T1000 (cell line): ENCODE results near the gene CFAP299.
"Not testable (repeated sequence)": the region's sequence is repeated elsewhere in the genome, so short reads cannot be mapped to it uniquely, and the experiment has no call there.

Source experiments
- DNase-seq: peaks from one replicate; lab custom pipeline; 2025; ENCODE audit warnings: mixed read lengths; lab: John Stamatoyannopoulos, UW

Gene CFAP299

GRCh38 chr4:80610199-80610598 lies 274.7 kb downstream of the CFAP299 start:
- DNase-seq = no peak

DNA sequence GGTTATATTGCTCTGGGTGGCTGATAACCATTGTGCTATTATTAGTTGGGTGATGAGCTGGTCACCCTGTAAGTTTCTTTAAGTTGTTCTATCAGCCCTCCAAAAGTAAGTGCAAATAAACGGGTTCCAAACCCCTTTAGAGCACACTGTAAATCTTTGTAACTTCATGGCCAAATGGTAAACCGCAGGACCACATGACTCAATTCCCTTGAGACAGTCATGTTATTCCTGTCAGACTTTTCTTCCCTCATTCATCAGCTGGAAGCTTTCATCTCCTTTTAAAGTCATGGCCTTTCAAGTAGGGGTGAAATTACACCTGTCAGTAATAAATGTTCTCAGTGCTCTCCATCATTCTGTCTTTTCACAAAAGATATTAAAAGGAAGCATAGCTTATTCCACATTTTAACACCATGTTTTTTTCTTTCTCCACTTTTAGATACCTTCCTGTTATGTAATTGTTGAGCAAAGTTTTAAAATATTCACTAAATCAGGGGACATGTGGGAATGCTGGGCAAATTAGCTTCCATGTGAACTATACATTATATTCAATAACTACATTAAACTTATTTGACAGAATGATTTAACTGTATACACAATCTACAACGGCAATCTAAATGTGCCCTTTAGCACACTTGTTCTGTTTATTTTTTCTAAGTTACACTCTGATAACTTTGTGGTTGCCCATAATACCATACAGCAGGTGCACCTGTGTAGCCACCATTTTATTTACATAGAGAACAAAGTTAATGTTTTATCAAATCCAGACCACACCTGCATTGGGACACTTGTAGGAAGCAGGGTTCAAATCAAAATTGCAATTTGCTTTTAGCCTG lies 275.5 kb downstream of the CFAP299 start:
- no peak for DNase-seq

DNA sequence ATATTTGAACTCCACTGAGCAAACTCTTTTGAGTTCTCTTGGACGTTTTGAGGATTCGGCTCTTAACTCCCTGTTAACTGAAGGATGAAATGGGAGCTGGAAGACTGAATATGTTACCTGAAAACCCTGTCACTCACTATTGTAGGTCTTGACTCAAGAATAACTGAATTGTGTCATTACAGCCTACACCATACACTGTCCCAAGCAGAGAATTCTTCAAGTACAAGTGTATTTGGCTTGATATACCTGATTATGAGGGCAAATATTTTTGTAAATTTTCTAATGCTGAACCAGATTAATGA lies 276.1 kb downstream of the CFAP299 start:
- no peak for DNase-seq

- no peak for DNase-seq
Measured at GRCh38 chr4:80613470-80613869, 277.9 kb downstream of the CFAP299 start.

DNA sequence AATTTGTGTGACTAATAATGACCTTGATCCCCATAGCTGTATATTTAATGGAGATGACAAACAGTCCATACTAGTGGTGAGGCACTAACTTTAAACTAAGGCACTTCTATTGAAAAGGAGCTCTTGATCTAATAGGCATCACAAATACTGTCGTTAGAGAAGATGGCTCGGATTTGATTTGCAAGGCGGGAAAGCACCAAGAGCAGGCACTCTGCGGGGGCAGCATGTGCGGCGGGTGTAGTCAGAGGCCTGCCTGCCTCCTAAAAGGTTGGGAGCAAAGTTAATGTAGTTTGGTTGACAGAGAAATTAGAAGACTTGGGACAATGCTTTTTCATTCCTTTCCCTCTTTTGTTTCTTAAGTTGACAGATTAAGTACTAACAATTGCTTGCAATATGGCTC lies 278.8 kb downstream of the CFAP299 start:
- DNase-seq = no peak

DNA sequence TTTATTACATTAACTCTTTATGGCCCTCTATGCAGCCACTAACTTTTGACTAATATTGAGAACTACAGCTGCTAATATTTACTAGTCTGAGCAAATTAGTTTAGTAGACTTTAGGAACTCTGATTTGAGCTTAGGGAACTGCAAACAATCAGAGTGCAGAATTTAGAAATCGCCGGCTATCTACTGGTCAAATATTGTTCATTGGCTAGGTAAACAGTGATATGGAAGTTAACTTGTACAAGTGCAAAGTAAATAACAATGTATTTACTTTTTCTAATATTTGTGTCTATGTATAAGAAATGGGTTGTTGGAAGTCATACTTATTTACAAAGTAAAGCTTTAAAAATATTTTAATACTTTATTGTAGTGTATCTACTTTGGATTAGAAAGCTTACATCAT lies 279.6 kb downstream of the CFAP299 start:
- DNase-seq = no peak

GRCh38 chr4:80619070-80619674 lies 283.6 kb downstream of the CFAP299 start:
- no peak for DNase-seq

- no peak for DNase-seq
Measured at GRCh38 chr4:80631861-80632260, 296.3 kb downstream of the CFAP299 start.

- no peak for DNase-seq
Measured at GRCh38 chr4:80637190-80637589, 301.7 kb downstream of the CFAP299 start.

DNA sequence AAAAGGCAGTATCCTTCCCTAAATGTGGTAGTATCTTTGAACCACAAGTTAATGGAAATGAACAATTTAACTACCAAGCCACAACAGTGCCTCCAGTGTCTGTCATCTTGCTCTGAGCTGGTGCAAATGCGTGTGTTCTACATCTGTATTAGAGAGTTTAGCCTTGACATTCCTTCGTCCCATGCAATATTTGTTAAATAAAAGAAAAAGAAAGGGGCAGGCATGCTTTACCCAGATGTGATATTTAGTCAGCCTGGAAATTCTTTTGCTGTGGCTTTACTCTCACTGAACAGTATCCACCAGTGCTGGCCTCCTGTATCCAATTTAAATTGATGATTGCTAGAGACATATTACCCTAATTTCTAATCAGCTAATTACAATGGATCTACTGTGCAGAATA lies 310.5 kb downstream of the CFAP299 start:
- no peak for DNase-seq

DNA sequence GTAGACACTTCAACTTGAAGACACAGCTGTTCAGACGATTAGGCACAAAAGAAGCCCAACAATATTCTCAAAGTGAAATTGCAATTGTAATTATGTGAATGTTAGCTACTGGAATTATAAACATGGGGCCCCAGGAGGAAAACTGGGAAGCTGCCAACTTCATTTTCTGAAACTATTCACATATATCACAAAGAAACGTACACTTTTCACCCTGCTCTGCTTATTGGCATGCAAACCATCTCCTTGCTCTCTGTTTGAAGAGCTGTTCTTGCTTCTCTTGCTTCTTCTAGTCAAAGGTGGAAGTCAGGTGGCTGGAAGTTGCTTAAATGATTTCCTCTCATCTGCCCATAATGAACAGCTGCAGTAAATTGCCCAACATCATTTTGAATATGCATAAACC lies 320.1 kb downstream of the CFAP299 start:
- DNase-seq = no peak

DNA sequence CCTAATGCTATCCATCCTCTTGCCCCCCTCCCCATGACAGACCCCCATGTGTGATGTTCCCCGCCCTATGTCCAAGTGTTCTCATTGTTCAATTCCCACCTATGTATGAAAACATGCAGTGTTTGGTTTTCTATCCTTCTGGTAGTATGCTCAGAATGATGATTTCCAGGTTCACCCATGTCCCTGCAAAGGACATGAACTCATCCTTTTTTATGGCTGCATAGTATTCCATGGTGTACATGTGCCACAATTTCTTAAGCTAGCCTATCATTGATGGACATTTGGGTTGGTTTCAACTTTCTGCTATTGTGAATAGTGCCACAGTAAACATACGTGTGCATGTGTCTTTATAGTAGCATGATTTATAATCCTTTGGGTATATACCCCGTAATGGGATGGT lies 334.6 kb downstream of the CFAP299 start:
- DNase-seq = not testable (repeated sequence)

DNA sequence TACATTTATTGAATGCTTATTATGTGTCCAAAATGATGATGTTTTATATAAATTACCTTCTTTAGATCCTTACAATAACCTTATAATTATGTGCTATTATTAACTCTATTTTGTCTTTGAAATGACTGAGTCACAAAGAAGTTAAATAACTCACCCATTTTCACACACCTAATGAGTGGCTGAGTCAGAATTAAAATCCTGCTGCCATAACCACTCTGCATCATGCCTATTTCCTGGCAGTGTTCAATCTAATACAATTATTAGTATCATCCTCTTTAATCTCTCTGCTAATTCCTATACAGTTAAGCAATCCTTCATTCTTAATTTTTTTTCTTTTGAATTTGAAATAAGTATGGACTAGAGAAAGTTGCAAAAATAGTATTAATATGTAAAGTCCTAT lies 342.9 kb downstream of the CFAP299 start:
- DNase-seq = no peak

GRCh38 chr4:80680934-80681333 lies 345.4 kb downstream of the CFAP299 start:
- no peak for DNase-seq

- DNase-seq = no peak
Measured at GRCh38 chr4:80685214-80685613, 349.7 kb downstream of the CFAP299 start.

DNA sequence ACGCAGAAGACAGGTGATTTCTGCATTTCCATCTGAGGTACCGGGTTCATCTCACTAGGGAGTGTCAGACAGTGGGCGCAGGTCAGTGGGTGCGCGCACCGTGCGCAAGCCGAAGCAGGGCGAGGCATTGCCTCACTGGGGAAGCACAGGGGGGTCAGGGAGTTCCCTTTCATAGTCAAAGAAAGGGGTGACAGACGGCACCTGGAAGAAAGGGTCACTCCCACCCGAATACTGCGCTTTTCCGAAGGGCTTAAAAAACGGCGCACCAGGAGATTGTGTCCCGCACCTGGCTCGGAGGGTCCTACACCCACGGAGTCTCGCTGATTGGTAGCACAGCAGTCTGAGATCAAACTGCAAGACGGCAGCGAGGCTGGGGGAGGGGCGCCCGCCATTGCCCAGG lies 352.2 kb downstream of the CFAP299 start:
- not testable (repeated sequence) for DNase-seq

DNA sequence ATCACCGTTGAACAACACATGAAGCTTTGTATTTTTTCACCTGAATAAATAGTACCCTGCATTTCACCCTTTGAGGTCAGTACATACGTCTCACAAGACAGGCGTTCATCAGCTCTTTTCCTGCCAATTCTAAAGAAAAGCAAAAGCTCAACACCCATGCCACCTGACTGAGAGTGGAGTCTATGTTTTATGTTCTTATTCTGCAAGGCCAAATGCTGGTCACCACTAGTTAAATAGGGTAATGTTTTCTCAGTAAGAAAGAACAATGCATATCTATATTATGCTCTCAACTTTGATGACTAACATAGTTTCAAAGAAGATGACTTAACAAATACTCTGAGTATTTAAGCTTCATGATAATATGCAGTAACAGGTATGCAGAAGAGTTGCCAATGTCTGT lies 358.6 kb downstream of the CFAP299 start:
- DNase-seq = no peak

GRCh38 chr4:80705311-80705710 lies 369.8 kb downstream of the CFAP299 start:
- DNase-seq = no peak

- no peak for DNase-seq
Measured at GRCh38 chr4:80709082-80709869, 373.7 kb downstream of the CFAP299 start.

DNA sequence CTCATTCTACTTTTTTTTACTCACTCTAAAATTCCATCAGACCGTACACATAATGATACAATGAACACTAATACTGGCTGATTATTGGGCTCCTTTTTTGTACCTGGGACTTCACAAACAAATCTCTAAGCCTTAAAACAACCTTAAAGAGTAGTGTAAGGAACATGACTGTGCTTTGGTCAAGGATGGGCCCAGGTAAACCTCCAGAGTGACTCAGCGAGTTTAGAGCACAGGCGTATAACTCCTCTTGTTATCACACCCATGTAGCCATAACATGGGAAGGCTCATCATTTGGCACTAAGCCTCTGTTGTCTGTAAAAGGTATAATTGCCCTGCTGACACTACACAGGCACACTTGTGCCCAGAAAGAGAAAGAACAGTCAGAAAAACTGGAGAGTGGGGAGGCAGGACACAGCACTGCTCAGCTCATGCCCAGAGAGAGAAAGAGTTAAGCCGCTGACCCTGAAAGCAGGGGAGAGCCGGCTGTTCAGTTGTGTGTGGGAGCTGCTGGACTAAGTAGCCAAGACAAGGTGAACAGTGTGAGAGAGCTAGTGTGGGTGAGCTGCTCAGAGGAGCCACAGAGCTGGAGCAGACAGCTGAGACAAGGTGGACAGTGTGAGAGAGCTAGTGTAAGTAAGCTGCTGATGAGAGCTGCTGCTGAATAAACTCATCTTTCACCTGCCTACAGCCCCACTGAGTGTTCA lies 375.4 kb downstream of the CFAP299 start:
- no peak for DNase-seq

DNA sequence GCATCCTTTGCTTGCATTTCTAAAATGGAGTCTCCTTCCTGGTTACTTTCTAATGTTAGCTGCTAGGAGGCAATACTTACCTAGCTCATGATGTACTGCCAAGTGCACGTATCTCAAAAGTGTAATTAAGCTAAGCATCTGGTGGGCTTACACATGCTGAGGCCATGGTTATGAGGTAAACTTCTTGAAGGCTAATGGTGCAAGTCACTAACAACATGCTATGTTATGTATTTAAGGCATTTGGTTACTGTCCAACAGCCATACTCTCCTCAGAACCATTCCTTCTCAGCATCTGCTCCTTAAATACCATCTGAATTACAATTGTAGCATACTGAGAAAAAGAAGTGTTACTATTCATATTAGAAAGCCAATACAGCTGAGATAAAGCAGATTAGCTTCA lies 376.4 kb downstream of the CFAP299 start:
- no peak for DNase-seq

- no peak for DNase-seq
Measured at GRCh38 chr4:80713409-80713808, 377.9 kb downstream of the CFAP299 start.
